Glomerular endothelial cell (primary cell): Measurements from ENCODE around the gene TPGS1. TPM values are rescaled to one million over a fixed set of nuclear protein-coding genes. Genes with fewer than 3 reads are reported as not detected.

Experiments used
- DNase-seq: peaks from one replicate; pipeline ENCODE4 v3.0.0-alpha.2; 2011; ENCODE audit warnings: low read depth, low spot score; ENCODE audit errors: extremely low read depth
- total RNA-seq: library from RNA; depleted of rRNA; stranded (reverse); fragments of >200 nt; gene quantifications from 2 replicates; pipeline ENCODE4 v1.2.3, GENCODE V29; 2015

Gene TPGS1
- total RNA-seq, 1 donor from 2014 or later = 78.5 TPM

GRCh38 chr19:567296-567900, 60.1 kb downstream of the TPGS1 start:
- DNase-seq = no peak

Other genes starting within 250 kb of the TPGS1 start
- 13.9 and 30.5 TPM in 2 replicates for gene PLPP2, start 216.1 kb upstream of the TPGS1 start, total RNA-seq
- 21.0 and 38.2 TPM in 2 replicates for gene MIER2, start 162.7 kb upstream of the TPGS1 start, total RNA-seq
- gene C2CD4C, start 98.3 kb upstream of the TPGS1 start, total RNA-seq = 0.44 and 0.47 TPM in 2 replicates
- gene SHC2, start 46.5 kb upstream of the TPGS1 start, total RNA-seq = 34.3 and 35.1 TPM in 2 replicates
- 0.41 TPM in 1 of 2 replicates, not detected in the other for gene MADCAM1, start 11.0 kb upstream of the TPGS1 start, total RNA-seq
- gene CDC34, start 24.3 kb downstream of the TPGS1 start, total RNA-seq = 125 and 148 TPM in 2 replicates
- gene GZMM, start 36.6 kb downstream of the TPGS1 start, total RNA-seq = not detected in 2 replicates
- 775 and 881 TPM in 2 replicates for gene BSG, start 65.1 kb downstream of the TPGS1 start, total RNA-seq
- gene HCN2, start 82.4 kb downstream of the TPGS1 start, total RNA-seq = 1.1 and 2.0 TPM in 2 replicates
- gene POLRMT, start 126.0 kb downstream of the TPGS1 start, total RNA-seq = 30.0 and 56.7 TPM in 2 replicates
- gene FGF22, start 132.4 kb downstream of the TPGS1 start, total RNA-seq = 0.35 TPM in 1 of 2 replicates, not detected in the other
- gene RNF126, start 155.7 kb downstream of the TPGS1 start, total RNA-seq = 86.3 and 108 TPM in 2 replicates
- gene FSTL3, start 168.9 kb downstream of the TPGS1 start, total RNA-seq = 171 and 280 TPM in 2 replicates
- gene PRSS57, start 188.0 kb downstream of the TPGS1 start, total RNA-seq = 2.2 TPM in 1 of 2 replicates, not detected in the other
- gene PALM, start 201.4 kb downstream of the TPGS1 start, total RNA-seq = 48.9 and 52.8 TPM in 2 replicates
- gene MISP, start 243.6 kb downstream of the TPGS1 start, total RNA-seq = 0.18 and 1.0 TPM in 2 replicates